K562 (cell line): ENCODE measurements around the gene FOXD2. TPM values are rescaled to one million over a fixed set of nuclear protein-coding genes. Genes with fewer than 3 reads are reported as not detected.
A peak's percentile ranks its signal among the peaks of the same experiment; 100 is the strongest.

Source experiments
- ARID4B ChIP-seq: sonication (generic); formaldehyde crosslinking; IDR thresholded peaks from 2 replicates; pipeline ENCODE4 v1.8.0; 2022; ENCODE audit warnings: mild to moderate bottlenecking, missing genetic modification reagents
- BCOR ChIP-seq: fragments of 450-650 bp; IDR thresholded peaks from 2 replicates; pipeline ENCODE4 v1.6.1; 2016
- CBFA2T3 ChIP-seq: fragments of 450-650 bp; IDR thresholded peaks from 2 replicates; pipeline ENCODE4 v1.6.1; 2017
- KLF1 ChIP-seq: fragments of 450-650 bp; IDR thresholded peaks from 2 replicates; pipeline ENCODE4 v1.6.1; 2016; ENCODE audit warnings: missing genetic modification characterization, missing compliant biosample characterization
- NCOA2 ChIP-seq, 2 experiments: fragments of 450-650 bp; IDR thresholded peaks; 2 replicates each; pipeline ENCODE4 v1.6.1; 2018; ENCODE audit warnings: mild to moderate bottlenecking in 2 of 2, moderate library complexity in 1 of 2; ENCODE audit not compliant: partially characterized antibody in 2 of 2
- NONO ChIP-seq, 2 experiments: fragments of 200-400 bp in 1 of 2; fragments of 450-650 bp in 1 of 2; formaldehyde crosslinking in 1 of 2; IDR thresholded peaks; 2 replicates each; pipeline ENCODE4 v1.6.1; 2017; ENCODE audit warnings: low read depth in 2 of 2, mild to moderate bottlenecking in 2 of 2, moderate library complexity in 2 of 2, low read length in 1 of 2
- PHF8 ChIP-seq: fragments of 200-600 bp; sonication (generic); IDR thresholded peaks from 2 replicates; pipeline ENCODE4 v1.6.1; 2012; ENCODE audit warnings: mixed run types, mild to moderate bottlenecking, inconsistent platforms, low read length, moderate library complexity, borderline replicate concordance
- RAD21 ChIP-seq, 2 experiments: fragments of 250-450 bp in 1 of 2; fragments of 450-650 bp in 1 of 2; sonication (Bioruptor Pico) in 1 of 2; formaldehyde crosslinking in 1 of 2; IDR thresholded peaks in 1 of 2; conservative IDR thresholded peaks in 1 of 2; 2 replicates each; pipeline versions ENCODE4 v1.4.0 to v1.8.0; 2020 to 2022; ENCODE audit warnings: mild to moderate bottlenecking in 2 of 2, moderate library complexity in 1 of 2
- RFX7 ChIP-seq: fragments of 250-450 bp; sonication (Bioruptor Pico); IDR thresholded peaks from 2 replicates; pipeline ENCODE4 v1.5.1; 2021; ENCODE audit warnings: mild to moderate bottlenecking
- THRA ChIP-seq: fragments of 450-650 bp; IDR thresholded peaks from 2 replicates; pipeline ENCODE4 v1.6.1; 2017; ENCODE audit warnings: mild to moderate bottlenecking, moderate library complexity
- ZBTB40 ChIP-seq, 2 experiments: fragments of 450-650 bp in 1 of 2; sonication (generic) in 1 of 2; formaldehyde crosslinking in 1 of 2; IDR thresholded peaks; 2 replicates each; pipeline versions ENCODE4 v1.7.1 to v1.9.0; 2016 to 2022; ENCODE audit warnings: inconsistent platforms in 1 of 2, mild to moderate bottlenecking in 1 of 2, missing genetic modification reagents in 1 of 2
- ZC3H8 ChIP-seq: fragments of 450-650 bp; IDR thresholded peaks from 2 replicates; pipeline ENCODE4 v1.6.1; 2017
- polyA plus RNA-seq, 8 experiments: library from polyadenylated mRNA; depleted of rRNA in 4 of 8; stranded (reverse) in 5 of 8; unstranded in 3 of 8; fragments of >200 nt; fragmentation: Nextera tagmentation in 2 of 8; fragmentation: Illumina TruSeq in 1 of 8; extraction: Ambion mirVana in 2 of 8; extraction: Trizol in 1 of 8; gene quantifications; 2 replicates each; pipeline versions ENCODE4 v1.2.1 to v1.2.3, GENCODE V29; 2011 to 2014; ENCODE audit warnings: inconsistent platforms in 1 of 8, missing spikeins in 1 of 8
- total RNA-seq, 7 experiments: library from RNA; depleted of rRNA in 6 of 7; stranded (reverse); fragments of >200 nt in 6 of 7; fragmentation: Illumina TruSeq in 2 of 7; extraction: Trizol in 2 of 7; gene quantifications; 2 replicates each; pipeline versions ENCODE4 v1.2.1 to v1.2.3, GENCODE V29; 2011 to 2021; ENCODE audit warnings: low replicate concordance in 1 of 7

The FOXD2 gene
- total and polyA plus RNA-seq, 9 of the 15 experiments (the other 6 are each of a cell fraction or from before 2014, with no cell fraction given): 0.06 to 1.2 (median 0.22) TPM

GRCh38 chr1:47437447-47438164 lies at the start of gene FOXD2 (continued):
- TF ChIP-seq ZBTB40 (IDR thresholded peaks at IDR 0.05) (peak; percentile 64; the same call in 1 of the 2 replicates), ZBTB40 (CRISPR knock-in tag; IDR thresholded peaks at IDR 0.05) (no peak), RAD21 (CRISPR knock-in tag; conservative IDR thresholded peaks at IDR 0.05 in 1 of 2, IDR thresholded peaks at IDR 0.05 in 1 of 2) (peak; percentile 56 to 66), PHF8 (peak; percentile 72; the same call in 1 of the 2 replicates), THRA (no peak), RFX7 (CRISPR knock-in tag) (no peak), CBFA2T3 (no peak), KLF1 (tag) (no peak), NCOA2 (IDR thresholded peaks at IDR 0.05; ENCODE audit: partially characterized antibody in 2 of 2) (no peak), ARID4B (CRISPR knock-in tag) (peak; percentile 29; the same call in 1 of the 2 replicates), ZC3H8 (no peak), NONO (IDR thresholded peaks at IDR 0.05; ENCODE audit: low read depth in 2 of 2, low read length in 1 of 2) (peak; percentile 67 to 85), BCOR (peak; percentile 60)
